HG03565 (cell line): ENCODE measurements around the gene USP47.
A peak's percentile ranks its signal among the peaks of the same experiment; 100 is the strongest.

ENCODE experiments used
- ATAC-seq: cut with Tn5 transposase; IDR thresholded peaks from one replicate; pipeline ENCODE4 v1.9.1; 2021; ENCODE audit warnings: mild to moderate bottlenecking, moderate library complexity; ENCODE audit not compliant: unreplicated experiment

USP47 gene

GRCh38 chr11:11862999-11863398 lies 21.2 kb downstream of the USP47 start:
- no peak for ATAC-seq

- no peak for ATAC-seq
Measured at GRCh38 chr11:11864332-11864731, 22.6 kb downstream of the USP47 start.

GRCh38 chr11:11864803-11865202 lies 23.0 kb downstream of the USP47 start:
- ATAC-seq = no peak

GRCh38 chr11:11865449-11865848 lies 23.7 kb downstream of the USP47 start:
- no peak for ATAC-seq

GRCh38 chr11:11866203-11866602 lies 24.4 kb downstream of the USP47 start:
- no peak for ATAC-seq

DNA sequence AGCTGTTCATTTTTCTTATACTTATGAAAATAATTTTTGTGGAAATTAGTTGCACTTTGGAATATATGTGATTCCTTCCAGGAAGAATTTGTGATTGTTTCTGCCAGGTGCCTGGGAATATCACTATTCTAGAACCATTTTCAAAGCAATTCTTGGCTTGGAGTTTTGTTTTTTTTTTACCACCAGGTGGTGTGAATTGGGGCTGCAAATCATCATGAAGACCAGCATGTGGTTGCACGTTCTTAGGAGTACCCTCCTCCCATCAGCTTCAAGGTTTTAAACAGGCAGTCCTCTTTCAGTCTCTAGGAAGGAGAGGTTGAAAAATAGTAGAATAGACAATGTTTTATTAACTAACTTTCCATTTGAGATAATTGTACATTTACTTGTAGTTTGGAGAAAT lies 25.9 kb downstream of the USP47 start:
- ATAC-seq = no peak

DNA sequence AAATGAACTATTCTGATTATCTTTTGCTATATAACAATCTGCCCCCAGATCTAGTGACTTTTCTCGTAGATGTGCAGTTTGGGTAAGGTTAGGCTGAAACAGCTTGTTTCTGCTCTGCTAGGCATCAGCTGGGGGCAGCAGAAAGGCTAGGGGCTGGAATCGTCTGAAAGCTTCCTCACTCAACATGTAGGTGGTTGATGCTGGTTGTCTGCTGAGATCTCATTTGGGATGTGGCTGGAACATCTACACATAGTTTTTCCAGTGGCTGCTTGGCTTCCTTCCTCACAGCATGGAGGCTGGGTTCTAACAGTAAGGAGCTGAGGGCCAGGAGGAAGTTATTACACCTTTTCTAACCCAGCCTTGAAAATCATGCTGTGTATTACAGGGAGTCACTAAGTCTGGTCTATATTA lies 30.2 kb downstream of the USP47 start:
- no peak for ATAC-seq

GRCh38 chr11:11876458-11876857 lies 34.7 kb downstream of the USP47 start:
- ATAC-seq = no peak

- ATAC-seq = no peak
Measured at GRCh38 chr11:11880179-11880578, 38.4 kb downstream of the USP47 start.

- ATAC-seq = no peak
Measured at GRCh38 chr11:11882539-11882938, 40.8 kb downstream of the USP47 start.

- ATAC-seq = no peak
Measured at GRCh38 chr11:11884351-11884750, 42.6 kb downstream of the USP47 start.

DNA sequence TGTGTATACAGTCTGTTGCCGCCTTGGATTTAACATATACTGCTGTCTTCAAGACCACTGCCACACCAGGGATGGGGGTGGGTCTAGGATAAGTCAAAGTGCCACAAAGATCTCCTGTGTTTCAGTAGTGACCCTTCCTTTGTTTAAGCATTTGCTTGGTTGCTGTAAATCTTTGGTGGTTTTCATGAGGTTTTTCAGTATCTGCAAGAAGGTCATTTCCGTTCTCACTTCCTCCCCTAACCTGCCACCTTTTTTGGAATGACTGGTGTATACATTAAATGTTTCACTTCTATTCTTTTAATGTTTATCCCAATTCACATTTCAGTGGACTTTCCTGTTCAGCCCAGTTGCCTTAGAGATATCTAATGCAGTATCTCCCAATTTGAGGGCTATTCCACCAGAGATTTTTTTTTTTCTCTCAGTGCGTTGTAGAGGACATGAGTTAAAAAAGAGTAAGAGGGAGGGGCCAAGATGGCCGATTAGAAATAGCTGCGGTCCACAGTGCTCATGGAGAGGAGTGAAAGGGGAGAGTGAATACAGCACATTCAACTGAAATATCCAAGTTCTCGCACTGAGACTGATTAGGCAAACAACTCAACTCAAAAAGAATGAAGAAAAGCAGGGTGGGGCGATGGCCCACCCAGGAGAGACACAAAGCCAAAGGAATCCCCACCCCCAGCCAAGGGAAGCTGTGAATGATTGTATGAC lies 43.2 kb downstream of the USP47 start:
- ATAC-seq = peak; percentile 76

GRCh38 chr11:11894486-11894885 lies 52.7 kb downstream of the USP47 start:
- ATAC-seq = no peak

DNA sequence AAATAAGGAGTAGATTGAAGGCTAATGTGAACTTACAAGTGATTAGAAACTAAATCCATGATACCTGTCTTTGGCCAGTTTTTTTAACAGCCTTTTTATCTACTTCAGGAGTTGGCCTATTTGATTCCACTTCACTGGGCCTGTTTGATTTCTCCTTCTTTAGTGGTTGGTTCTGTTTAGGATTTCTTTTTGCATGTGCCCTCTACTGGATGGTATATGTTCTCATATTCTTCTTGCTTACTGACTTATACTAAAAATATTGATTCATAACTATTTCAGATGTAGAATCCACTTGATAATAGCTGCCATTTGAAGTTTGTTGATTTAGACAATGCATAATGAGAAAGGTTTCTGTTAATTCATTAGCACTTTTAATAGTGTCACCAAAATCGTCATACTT lies 53.9 kb downstream of the USP47 start:
- ATAC-seq = no peak

GRCh38 chr11:11898648-11899047 lies 56.9 kb downstream of the USP47 start:
- ATAC-seq = no peak

DNA sequence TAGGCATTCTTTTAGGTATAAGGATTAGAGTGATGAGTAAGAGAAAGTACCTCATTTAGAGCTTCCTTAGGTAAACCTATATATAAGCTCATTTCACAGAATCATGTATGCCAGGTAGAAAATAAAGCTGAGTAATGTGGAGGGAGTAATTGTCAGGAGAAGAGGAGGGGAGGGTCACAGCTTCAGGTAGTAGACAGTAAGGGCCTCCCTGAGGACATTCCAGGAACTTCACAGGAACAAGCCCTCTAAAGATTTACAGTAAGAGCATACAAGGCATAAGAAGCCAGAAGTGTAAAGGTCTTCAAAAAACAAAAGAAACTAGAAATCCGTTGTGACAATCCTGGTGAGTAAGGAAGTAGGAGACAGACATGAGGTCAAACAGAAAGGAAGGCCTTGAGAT lies 57.6 kb downstream of the USP47 start:
- ATAC-seq = no peak

DNA sequence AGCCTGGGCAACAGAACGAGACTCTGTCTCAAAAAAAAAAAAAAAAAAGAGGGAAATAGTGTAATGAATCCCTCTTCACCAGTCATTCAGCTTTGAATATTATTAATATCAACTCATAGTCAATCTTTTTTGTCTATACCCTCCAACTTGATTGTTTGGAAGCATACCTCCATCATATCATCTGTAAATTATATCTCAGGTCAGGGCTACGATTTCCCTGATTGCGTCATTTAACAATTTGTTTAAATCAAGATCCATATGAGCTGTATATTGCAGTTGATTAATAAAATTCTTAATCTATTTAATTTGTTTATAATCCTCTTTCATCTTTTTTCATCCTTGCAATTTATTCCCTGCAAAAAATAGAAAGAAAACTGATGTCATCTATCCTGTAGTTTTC lies 60.2 kb downstream of the USP47 start:
- no peak for ATAC-seq

- ATAC-seq = no peak
Measured at GRCh38 chr11:11909727-11910126, 68.0 kb downstream of the USP47 start.

DNA sequence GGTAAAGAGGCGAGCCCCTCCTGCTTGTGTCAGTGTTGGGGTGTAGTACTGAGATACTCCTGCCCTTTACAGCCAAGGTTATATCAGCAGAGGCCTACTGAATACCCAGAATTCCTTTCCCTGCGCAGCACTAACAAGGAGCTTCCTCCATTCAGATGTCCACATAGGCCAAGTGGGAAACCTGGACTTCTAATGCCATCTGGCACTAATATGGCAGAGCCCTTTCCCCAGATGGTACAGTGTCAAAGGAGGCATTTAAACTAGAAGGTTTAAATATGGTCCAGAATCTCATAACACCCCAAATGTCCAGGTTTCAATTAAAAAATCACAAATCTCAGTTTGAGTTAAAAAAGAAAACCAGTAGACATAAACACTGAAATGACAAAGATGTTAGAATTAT lies 68.8 kb downstream of the USP47 start:
- no peak for ATAC-seq

- no peak for ATAC-seq
Measured at GRCh38 chr11:11913395-11913794, 71.6 kb downstream of the USP47 start.

DNA sequence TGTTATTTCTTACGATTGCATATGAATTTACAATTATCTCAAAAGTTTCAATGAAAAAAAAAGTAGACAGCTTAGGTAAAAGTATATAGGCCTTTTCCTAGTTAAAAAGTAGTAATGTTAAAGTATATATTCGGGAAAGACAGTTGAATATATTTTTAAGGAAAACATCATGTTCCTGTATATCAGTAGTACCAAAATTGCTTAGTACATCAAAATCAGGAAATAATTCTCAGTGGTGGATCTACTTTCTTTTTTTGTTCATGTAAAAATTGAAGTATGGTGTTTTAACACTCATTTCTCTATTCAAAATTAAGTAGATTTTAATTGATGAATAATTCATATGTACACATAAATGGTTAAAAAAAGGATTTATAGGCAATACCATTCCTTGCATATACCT lies 73.9 kb downstream of the USP47 start:
- no peak for ATAC-seq

GRCh38 chr11:11916981-11917399 lies 75.2 kb downstream of the USP47 start:
- ATAC-seq = no peak

- ATAC-seq = no peak
Measured at GRCh38 chr11:11923828-11924227, 82.1 kb downstream of the USP47 start.
